ENCODE data around the gene TMCO4. TPM values are rescaled to one million over a fixed set of nuclear protein-coding genes. Genes with fewer than 3 reads are reported as not detected.

Gene TMCO4
- total RNA-seq, 1 experiment from 2014 or later: 15.1 TPM

GRCh38 chr1:19744886-19745285 lies 54.8 kb downstream of the TMCO4 start:
- BruUV-seq (replicated peaks): no TSS peak
- Mint-ChIP-seq H3K4me3 (ENCODE audit: unreplicated experiment) (no peak overlapping the region), H3K36me3 (ENCODE audit: insufficient read depth, unreplicated experiment) (no peaks in the 10 kb centered on the region), H3K27me3 (ENCODE audit: insufficient read depth, unreplicated experiment) (no peaks in the 10 kb centered on the region), H3K4me1 (ENCODE audit: low read depth, unreplicated experiment) (no peaks in the 10 kb centered on the region), H3K9me3 (ENCODE audit: unreplicated experiment) (no peaks in the 10 kb centered on the region), H3K27ac (ENCODE audit: unreplicated experiment) (no peak overlapping the region)
- DNase-seq: no peak
- no peak overlapping the region for H3K4me3 ChIP-seq (ENCODE audit: low read depth, low read length)
- ChIA-PET CTCF (no interaction called here), POLR2A (no interaction called here)
- intact Hi-C loops (cut with micrococcal nuclease; ENCODE audit: unreplicated experiment): no loop called here
- TF ChIP-seq CTCF (IDR thresholded peaks at IDR 0.05; ENCODE audit: insufficient read depth in 1 of 2, low read depth in 1 of 2, low read length in 1 of 2, severe bottlenecking in 1 of 2, unreplicated experiment in 1 of 2): no peak
- no peaks in the 10 kb centered on the region for H3K4me1 ChIP-seq
- no peaks in the 10 kb centered on the region for H3K9me3 ChIP-seq
- H3K27me3 ChIP-seq (replicated peaks; ENCODE audit: control insufficient read depth, insufficient read depth, low read length): no peaks in the 10 kb centered on the region
- H3K36me3 ChIP-seq (ENCODE audit: control insufficient read depth, insufficient read depth, low read length): no peaks in the 10 kb centered on the region

GRCh38 chr1:19744335-19744743 lies 55.4 kb downstream of the TMCO4 start:
- no TSS peak for BruUV-seq (replicated peaks)
- Histone ChIP-seq H3K27me3 (replicated peaks; ENCODE audit: control insufficient read depth, insufficient read depth, low read length) (no peaks in the 10 kb centered on the region), H3K9me3 (no peaks in the 10 kb centered on the region), H3K4me3 (ENCODE audit: low read depth, low read length) (no peak overlapping the region), H3K4me1 (no peaks in the 10 kb centered on the region), H3K36me3 (ENCODE audit: control insufficient read depth, insufficient read depth, low read length) (no peaks in the 10 kb centered on the region)
- no peak overlapping the region for H3K4me3 Mint-ChIP-seq (ENCODE audit: unreplicated experiment)
- H3K9me3 Mint-ChIP-seq (ENCODE audit: unreplicated experiment): no peaks in the 10 kb centered on the region
- H3K4me1 Mint-ChIP-seq (ENCODE audit: low read depth, unreplicated experiment): no peaks in the 10 kb centered on the region
- ChIA-PET POLR2A (no interaction called here), CTCF (no interaction called here)
- no peak for TF ChIP-seq CTCF (IDR thresholded peaks at IDR 0.05; ENCODE audit: insufficient read depth in 1 of 2, low read depth in 1 of 2, low read length in 1 of 2, severe bottlenecking in 1 of 2, unreplicated experiment in 1 of 2)
- DNase-seq: no peak
- intact Hi-C loops (cut with micrococcal nuclease; ENCODE audit: unreplicated experiment): no loop called here
- H3K27me3 Mint-ChIP-seq (ENCODE audit: insufficient read depth, unreplicated experiment): no peaks in the 10 kb centered on the region
- no peak overlapping the region for H3K27ac Mint-ChIP-seq (ENCODE audit: unreplicated experiment)
- H3K36me3 Mint-ChIP-seq (ENCODE audit: insufficient read depth, unreplicated experiment): no peaks in the 10 kb centered on the region

DNA sequence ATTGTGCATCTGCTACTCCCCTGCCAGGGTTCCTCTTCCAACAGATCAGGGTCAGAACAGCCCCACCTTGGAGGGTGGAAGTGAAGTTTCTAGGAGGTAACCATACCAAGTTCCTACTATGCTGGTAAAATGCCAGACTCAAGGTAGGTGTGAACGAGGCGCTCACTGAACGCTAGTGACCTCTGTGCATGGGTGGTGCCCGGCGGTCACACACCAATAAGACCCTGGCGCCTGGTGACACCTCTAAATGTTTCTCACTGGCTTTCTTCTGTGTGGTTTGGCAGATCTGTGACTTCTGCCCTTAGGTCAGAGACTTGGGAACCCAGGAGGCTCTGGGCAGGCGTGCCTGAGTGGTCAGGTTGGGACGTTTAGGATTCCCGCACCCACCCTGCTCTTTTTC lies 55.9 kb downstream of the TMCO4 start:
- no TSS peak for BruUV-seq (replicated peaks)
- H3K9me3 Mint-ChIP-seq (ENCODE audit: unreplicated experiment): no peaks in the 10 kb centered on the region
- TF ChIP-seq CTCF (IDR thresholded peaks at IDR 0.05; ENCODE audit: insufficient read depth in 1 of 2, low read depth in 1 of 2, low read length in 1 of 2, severe bottlenecking in 1 of 2, unreplicated experiment in 1 of 2): no peak
- Histone ChIP-seq H3K4me1 (0 out of 2 replicates have a peak, but pooled peaks cover under 1% of the 10 kb centered on the region), H3K36me3 (ENCODE audit: control insufficient read depth, insufficient read depth, low read length) (no peaks in the 10 kb centered on the region), H3K4me3 (ENCODE audit: low read depth, low read length) (no peak overlapping the region), H3K9me3 (no peaks in the 10 kb centered on the region), H3K27me3 (replicated peaks; ENCODE audit: control insufficient read depth, insufficient read depth, low read length) (no peaks in the 10 kb centered on the region)
- DNase-seq: no peak
- no peaks in the 10 kb centered on the region for H3K27me3 Mint-ChIP-seq (ENCODE audit: insufficient read depth, unreplicated experiment)
- POLR2A ChIA-PET: no interaction called here
- CTCF ChIA-PET: no interaction called here
- no peaks in the 10 kb centered on the region for H3K36me3 Mint-ChIP-seq (ENCODE audit: insufficient read depth, unreplicated experiment)
- H3K4me3 Mint-ChIP-seq (ENCODE audit: unreplicated experiment): no peak overlapping the region
- H3K4me1 Mint-ChIP-seq (ENCODE audit: low read depth, unreplicated experiment): no peaks in the 10 kb centered on the region
- intact Hi-C loops (cut with micrococcal nuclease; ENCODE audit: unreplicated experiment): no loop called here
- no peak overlapping the region for H3K27ac Mint-ChIP-seq (ENCODE audit: unreplicated experiment)
